ENCODE data around the gene MYBL2. TPM values are rescaled to one million over a fixed set of nuclear protein-coding genes. Genes with fewer than 3 reads are reported as not detected.
"Not testable (repeated sequence)": the region's sequence is repeated elsewhere in the genome, so short reads cannot be mapped to it uniquely, and the experiment has no call there.

The MYBL2 gene
- total RNA-seq, 1 donor from 2014 or later, result 19.0 TPM

DNA sequence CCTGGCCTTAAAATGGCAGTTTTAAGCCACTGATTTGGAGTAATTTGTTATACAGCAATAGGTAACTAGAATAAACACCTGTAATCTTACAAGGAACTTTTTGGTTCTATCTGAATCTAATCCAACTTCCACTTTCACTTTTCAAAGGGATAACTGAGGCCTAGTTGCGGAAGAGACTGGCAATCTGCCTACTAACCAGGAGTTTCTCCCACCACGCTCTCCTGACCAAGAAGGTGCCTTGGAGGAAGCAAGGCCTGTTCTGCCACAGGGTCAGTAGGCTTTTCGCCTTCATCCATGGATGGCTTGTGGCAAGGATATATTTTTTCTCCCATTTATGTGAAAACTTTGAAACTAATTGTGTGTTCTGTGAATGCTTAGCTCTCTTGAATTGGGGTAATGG lies 12.9 kb upstream of the MYBL2 start:
- Mint-ChIP-seq H3K9me3 (ENCODE audit: unreplicated experiment) (peaks cover 8% of the 10 kb centered on the region), H3K4me3 (ENCODE audit: unreplicated experiment) (no peak overlapping the region), H3K4me1 (ENCODE audit: low read depth, unreplicated experiment) (no peaks in the 10 kb centered on the region), H3K27ac (ENCODE audit: unreplicated experiment) (no peak overlapping the region), H3K27me3 (ENCODE audit: unreplicated experiment) (peaks cover 4% of the 10 kb centered on the region), H3K36me3 (ENCODE audit: unreplicated experiment) (no peaks in the 10 kb centered on the region)
- TF ChIP-seq, protein P1, sequence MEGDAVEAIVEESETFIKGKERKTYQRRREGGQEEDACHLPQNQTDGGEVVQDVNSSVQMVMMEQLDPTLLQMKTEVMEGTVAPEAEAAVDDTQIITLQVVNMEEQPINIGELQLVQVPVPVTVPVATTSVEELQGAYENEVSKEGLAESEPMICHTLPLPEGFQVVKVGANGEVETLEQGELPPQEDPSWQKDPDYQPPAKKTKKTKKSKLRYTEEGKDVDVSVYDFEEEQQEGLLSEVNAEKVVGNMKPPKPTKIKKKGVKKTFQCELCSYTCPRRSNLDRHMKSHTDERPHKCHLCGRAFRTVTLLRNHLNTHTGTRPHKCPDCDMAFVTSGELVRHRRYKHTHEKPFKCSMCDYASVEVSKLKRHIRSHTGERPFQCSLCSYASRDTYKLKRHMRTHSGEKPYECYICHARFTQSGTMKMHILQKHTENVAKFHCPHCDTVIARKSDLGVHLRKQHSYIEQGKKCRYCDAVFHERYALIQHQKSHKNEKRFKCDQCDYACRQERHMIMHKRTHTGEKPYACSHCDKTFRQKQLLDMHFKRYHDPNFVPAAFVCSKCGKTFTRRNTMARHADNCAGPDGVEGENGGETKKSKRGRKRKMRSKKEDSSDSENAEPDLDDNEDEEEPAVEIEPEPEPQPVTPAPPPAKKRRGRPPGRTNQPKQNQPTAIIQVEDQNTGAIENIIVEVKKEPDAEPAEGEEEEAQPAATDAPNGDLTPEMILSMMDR (IDR thresholded peaks at IDR 0.05; ENCODE audit: partially characterized antibody, unreplicated experiment), result no peak
- no peak for DNase-seq

DNA sequence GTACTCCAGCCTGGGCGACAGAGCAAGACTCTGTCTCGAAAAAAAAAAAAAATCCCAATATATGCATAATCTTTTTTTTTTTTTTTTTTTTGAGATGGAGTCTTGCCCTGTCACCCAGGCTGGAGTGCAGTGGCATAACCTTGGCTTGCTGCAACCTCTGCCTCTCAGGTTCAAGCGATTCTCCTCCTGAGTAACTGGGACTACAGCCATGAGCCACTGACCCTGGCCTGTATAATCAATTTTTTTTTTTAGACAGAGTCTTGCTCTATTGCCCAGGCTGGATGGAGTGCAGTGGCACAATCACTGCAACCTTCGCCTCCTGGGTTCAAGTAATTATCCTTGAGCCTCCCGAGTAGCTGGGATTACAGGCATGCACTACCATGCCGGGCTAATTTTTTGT lies 11.7 kb upstream of the MYBL2 start:
- not testable (repeated sequence) for H3K27me3 Mint-ChIP-seq (ENCODE audit: unreplicated experiment); H3K36me3 Mint-ChIP-seq (ENCODE audit: unreplicated experiment); H3K27ac Mint-ChIP-seq (ENCODE audit: unreplicated experiment); H3K4me1 Mint-ChIP-seq (ENCODE audit: low read depth, unreplicated experiment); H3K9me3 Mint-ChIP-seq (ENCODE audit: unreplicated experiment); DNase-seq; H3K4me3 Mint-ChIP-seq (ENCODE audit: unreplicated experiment)

DNA sequence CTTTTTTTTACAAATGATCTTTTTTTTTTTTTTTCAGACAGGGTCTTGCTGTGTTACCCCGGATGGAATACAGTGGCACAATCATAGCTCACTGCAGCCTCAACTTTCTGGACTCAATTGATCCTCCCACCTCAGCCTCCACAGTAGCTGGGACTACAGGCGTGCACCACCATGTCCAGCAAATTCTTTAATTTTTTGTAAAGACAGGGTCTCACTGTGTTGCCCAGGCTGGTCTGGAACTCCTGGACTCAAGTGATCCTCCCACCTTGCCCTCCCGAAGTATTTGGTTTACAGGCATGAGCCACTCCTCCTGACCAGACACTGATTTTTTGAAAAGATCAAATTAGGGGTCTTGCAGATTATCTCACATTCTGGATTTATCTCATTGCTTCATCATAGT lies 11.0 kb upstream of the MYBL2 start:
- peak overlapping the region; percentile 62 for H3K4me3 Mint-ChIP-seq (ENCODE audit: unreplicated experiment)
- H3K36me3 Mint-ChIP-seq (ENCODE audit: unreplicated experiment), result no peaks in the 10 kb centered on the region
- no peaks in the 10 kb centered on the region for H3K4me1 Mint-ChIP-seq (ENCODE audit: low read depth, unreplicated experiment)
- TF ChIP-seq, protein P1 (IDR thresholded peaks at IDR 0.05; ENCODE audit: partially characterized antibody, unreplicated experiment), result no peak
- H3K9me3 Mint-ChIP-seq (ENCODE audit: unreplicated experiment), result peaks cover 8% of the 10 kb centered on the region
- H3K27ac Mint-ChIP-seq (ENCODE audit: unreplicated experiment), result no peak overlapping the region
- no peak for DNase-seq
- peaks cover 4% of the 10 kb centered on the region for H3K27me3 Mint-ChIP-seq (ENCODE audit: unreplicated experiment)

DNA sequence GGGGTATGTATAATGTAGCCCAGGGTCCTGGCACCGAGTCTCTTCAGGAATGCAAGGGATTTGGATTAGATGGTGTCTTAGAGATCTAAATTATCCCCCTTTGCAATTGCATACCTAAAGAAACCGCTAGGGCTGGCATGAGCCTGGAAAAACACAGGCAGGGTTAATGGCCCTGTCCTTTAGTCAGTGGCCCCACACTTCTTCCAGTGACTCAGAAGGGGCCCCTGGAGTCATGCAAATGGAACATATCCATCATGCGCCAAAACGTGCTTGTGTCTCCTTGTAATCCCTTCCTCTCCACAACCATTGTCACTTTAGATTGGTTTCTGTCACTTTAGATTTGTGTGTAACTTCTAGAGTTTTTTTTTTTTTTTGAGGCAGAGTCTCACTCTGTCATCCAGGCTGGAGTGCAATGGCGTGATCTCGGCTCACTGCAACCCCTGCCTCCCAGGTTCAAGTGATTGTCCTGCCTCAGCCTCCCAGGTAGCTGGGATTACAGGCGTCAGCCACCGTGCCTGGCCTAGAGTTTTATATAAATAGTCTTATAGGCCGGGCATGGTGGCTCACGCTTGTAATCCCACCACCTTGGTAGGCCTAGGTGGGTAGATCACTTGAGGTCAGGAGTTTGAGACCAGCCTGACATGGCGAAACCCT lies 8.7 kb upstream of the MYBL2 start:
- Mint-ChIP-seq H3K27ac (ENCODE audit: unreplicated experiment) (no peak overlapping the region), H3K27me3 (ENCODE audit: unreplicated experiment) (peaks cover 4% of the 10 kb centered on the region), H3K9me3 (ENCODE audit: unreplicated experiment) (peaks cover 8% of the 10 kb centered on the region), H3K4me1 (ENCODE audit: low read depth, unreplicated experiment) (no peaks in the 10 kb centered on the region), H3K36me3 (ENCODE audit: unreplicated experiment) (no peaks in the 10 kb centered on the region), H3K4me3 (ENCODE audit: unreplicated experiment) (peak overlapping the region; percentile 95)
- DNase-seq, result no peak
- TF ChIP-seq, protein P1 (IDR thresholded peaks at IDR 0.05; ENCODE audit: partially characterized antibody, unreplicated experiment), result no peak

DNA sequence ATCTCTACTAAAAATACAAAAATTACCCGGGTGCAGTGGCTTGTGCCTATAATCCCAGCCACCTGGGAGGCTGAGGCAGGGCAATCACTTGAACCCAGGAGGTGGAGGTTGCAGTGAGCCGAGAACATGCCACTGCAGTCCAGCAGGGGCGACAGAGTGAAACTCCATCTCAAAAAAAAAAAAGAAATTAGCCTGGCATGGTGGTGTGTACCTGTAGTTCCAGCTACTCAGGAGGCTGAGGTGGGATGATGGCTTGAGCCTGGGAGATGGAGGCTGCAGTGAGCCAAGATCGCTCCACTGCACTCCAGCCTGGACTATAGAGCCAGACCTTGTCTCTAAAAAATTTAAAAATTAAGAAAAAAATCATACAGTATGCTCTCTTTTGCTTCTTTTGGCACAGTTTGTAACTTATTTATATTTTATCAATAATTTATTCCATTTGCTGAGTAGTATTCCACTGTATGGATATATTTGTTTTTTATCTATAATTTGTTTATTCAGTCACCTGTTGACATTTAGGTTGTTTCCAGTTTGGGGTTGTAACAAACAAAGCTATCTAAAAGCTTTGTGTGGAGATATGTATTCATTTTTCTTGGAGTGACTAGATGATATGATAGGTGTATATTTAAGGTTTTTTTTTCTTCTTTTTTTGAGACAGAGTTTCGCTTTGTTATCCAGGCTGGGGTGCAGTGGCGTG lies 8.0 kb upstream of the MYBL2 start:
- DNase-seq, result no peak
- Mint-ChIP-seq H3K27me3 (ENCODE audit: unreplicated experiment) (peaks cover 4% of the 10 kb centered on the region), H3K27ac (ENCODE audit: unreplicated experiment) (no peak overlapping the region), H3K36me3 (ENCODE audit: unreplicated experiment) (no peaks in the 10 kb centered on the region), H3K9me3 (ENCODE audit: unreplicated experiment) (peaks cover 7% of the 10 kb centered on the region), H3K4me3 (ENCODE audit: unreplicated experiment) (no peak overlapping the region), H3K4me1 (ENCODE audit: low read depth, unreplicated experiment) (no peaks in the 10 kb centered on the region)
- TF ChIP-seq, protein P1 (IDR thresholded peaks at IDR 0.05; ENCODE audit: partially characterized antibody, unreplicated experiment), result no peak
